Urinary bladder (tissue), 4 donors: ENCODE results near the gene LRRC8D. TPM values are rescaled to one million over a fixed set of nuclear protein-coding genes. Genes with fewer than 3 reads are reported as not detected.

Experiments used
- DNase-seq: peaks from one replicate; pipeline ENCODE4 v3.0.0-alpha.2; 2015; ENCODE audit errors: extremely low spot score
- H3K27ac ChIP-seq: one replicate; pipeline ENCODE4 v1.5.1; 2013; ENCODE audit warnings: low read depth, mild to moderate bottlenecking, moderate library complexity
- H3K36me3 ChIP-seq: one replicate; pipeline ENCODE4 v1.6.1; 2013; ENCODE audit warnings: mild to moderate bottlenecking, moderate library complexity; ENCODE audit not compliant: insufficient read depth
- H3K4me1 ChIP-seq: one replicate; pipeline ENCODE4 v1.6.1; 2013; ENCODE audit warnings: mild to moderate bottlenecking, moderate library complexity; ENCODE audit not compliant: insufficient read depth
- H3K4me3 ChIP-seq: one replicate; pipeline ENCODE4 v1.5.1; 2013; ENCODE audit warnings: low read depth, low read length
- WGBS: extraction: QIAGEN DNeasy Blood & Tissue Kit; methylation state at CpG from one replicate; pipeline ENCODE4 v1.1.7; 2013; 5-methylcytosine and 5-hydroxymethylcytosine counted together
- polyA plus RNA-seq: library from polyadenylated mRNA; stranded (reverse); fragments of 200-250 nt; gene quantifications from one replicate; pipeline ENCODE4 v1.2.3, GENCODE V29; 2013
- total RNA-seq: library from RNA; depleted of rRNA; stranded (reverse); fragments of >200 nt; gene quantifications from one replicate; pipeline ENCODE4 v1.2.3, GENCODE V29; 2014
- donor health status: healthy with polysubstance abuse.
- donor health status: healthy.

LRRC8D gene
- total and polyA plus RNA-seq, 2 donors = 8.3 to 21.6 TPM

DNA sequence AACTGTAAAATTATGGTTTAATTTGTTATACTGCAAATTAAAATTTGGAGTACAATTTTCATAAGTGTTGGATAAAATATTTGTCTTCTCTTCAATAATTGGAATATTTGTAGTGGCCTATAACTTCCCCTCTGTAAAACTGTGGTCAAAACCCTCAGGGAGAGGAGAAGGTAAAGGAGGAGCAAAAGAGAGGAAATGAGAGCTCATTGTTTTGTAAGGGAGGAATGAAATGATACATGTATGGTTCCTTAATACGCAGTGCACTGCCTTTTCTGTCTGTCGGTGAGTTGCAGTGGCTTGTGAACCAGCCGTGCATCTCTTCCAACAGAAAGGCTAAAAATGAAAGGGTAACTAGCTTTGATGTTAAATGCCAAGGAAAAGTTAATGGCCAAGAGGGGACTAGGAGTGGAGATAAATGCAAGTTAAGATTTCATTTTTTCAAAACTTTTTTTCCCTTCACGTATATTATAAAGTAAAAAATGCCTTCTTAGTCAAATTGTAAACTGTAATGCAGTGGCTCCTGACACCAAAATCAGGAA, 26.4 kb downstream of the LRRC8D start:
- Histone ChIP-seq H3K4me3 (no peak overlapping the region), H3K36me3 (no peaks in the 10 kb centered on the region), H3K4me1 (no peaks in the 10 kb centered on the region), H3K27ac (no peak overlapping the region)
- WGBS = 64% methylated on average over 4 of the region's 4 CpGs
- no peak for DNase-seq

DNA sequence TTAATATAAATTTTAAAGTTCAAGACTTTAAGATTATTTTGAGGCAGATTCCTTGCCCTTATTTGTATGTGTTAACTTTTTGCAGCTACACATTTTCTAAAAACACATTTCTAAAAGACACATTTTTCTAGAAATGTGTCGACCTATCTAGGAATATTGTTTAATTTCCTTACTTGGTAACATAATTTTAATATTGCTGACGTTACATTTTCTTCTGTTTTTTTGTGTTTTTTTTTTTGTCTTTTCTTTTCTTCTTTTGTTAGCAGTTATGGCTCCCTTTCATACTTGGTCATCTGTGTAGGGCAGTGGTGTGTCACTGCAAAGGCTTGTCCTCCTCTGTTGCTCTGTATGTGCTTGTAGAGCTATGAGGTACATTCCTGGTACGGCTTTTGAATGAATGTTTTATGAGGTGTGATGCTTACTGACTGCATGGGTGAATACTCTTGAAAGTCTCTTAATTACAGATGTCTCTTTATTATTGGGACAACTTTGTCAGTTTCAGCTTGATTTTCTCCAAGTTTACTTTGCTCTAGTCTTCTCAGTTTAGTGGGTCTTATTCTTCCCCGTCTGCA, 30.1 kb downstream of the LRRC8D start:
- Histone ChIP-seq H3K4me3 (no peak overlapping the region), H3K27ac (no peak overlapping the region), H3K4me1 (no peaks in the 10 kb centered on the region), H3K36me3 (no peaks in the 10 kb centered on the region)
- DNase-seq = no peak
- WGBS = 90% methylated on average over 4 of the region's 4 CpGs

DNA sequence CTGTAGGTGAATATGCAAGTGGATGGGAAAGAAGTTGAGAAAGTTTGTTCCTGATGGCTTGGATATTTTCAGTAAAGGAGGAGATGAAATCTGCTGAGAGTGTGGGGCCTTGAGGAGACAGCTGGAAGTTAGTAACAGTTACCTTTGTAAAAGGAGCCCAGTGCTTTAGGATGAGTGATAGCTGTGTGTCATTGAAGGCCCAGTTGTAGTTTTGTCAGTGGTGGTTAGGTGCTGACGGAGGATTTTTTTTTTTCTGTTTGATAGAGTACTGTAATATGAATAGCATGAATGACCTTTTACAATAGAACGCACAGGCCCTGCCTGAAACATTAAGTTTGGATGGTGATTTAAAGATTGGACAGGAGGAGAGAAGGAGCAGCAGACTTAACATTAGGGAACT, 33.3 kb downstream of the LRRC8D start:
- no peak for DNase-seq
- 97% methylated on average over 2 of the region's 2 CpGs for WGBS
- no peak overlapping the region for H3K27ac ChIP-seq

DNA sequence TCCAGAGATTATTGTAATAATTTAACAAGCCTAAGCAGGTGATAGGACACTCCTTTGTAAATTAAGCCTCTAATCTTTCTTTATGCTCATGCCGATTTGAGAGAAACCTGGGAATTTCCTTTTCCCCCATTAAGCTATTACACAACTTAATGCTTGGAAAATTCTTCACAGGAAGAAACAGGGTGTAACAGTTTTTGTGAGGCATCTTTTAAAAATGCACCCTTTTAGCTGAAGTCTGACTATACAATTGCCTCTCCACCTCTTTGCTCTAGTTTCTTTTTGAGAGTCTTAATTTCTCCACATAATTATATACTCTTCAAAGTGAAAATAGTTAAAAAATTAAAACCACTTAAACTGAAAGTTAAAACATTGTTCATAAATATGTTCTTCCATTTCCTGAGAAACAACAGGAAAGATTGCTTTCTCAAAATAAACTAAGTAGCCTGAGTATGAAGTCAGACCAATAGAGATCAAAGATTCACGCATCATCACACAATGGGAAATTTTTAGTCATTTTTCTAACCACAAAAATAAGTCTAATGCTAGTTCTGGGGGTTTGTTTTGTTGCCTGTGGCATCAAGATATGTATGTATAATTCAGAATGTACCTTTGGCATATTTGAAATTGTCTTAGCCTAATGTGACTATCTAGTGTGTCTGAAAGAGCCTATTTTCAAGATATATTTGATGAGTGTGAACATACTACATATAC, 34.7 kb downstream of the LRRC8D start:
- Histone ChIP-seq H3K36me3 (no peaks in the 10 kb centered on the region), H3K27ac (no peak overlapping the region), H3K4me1 (no peaks in the 10 kb centered on the region), H3K4me3 (no peak overlapping the region)
- no peak for DNase-seq
- WGBS = 61% methylated on average over 2 of the region's 2 CpGs

More for the DNA sequence above, 33.3 kb downstream of the LRRC8D start:
- no peak overlapping the region for H3K4me3 ChIP-seq
- H3K4me1 ChIP-seq = no peaks in the 10 kb centered on the region
- H3K36me3 ChIP-seq = no peaks in the 10 kb centered on the region

DNA sequence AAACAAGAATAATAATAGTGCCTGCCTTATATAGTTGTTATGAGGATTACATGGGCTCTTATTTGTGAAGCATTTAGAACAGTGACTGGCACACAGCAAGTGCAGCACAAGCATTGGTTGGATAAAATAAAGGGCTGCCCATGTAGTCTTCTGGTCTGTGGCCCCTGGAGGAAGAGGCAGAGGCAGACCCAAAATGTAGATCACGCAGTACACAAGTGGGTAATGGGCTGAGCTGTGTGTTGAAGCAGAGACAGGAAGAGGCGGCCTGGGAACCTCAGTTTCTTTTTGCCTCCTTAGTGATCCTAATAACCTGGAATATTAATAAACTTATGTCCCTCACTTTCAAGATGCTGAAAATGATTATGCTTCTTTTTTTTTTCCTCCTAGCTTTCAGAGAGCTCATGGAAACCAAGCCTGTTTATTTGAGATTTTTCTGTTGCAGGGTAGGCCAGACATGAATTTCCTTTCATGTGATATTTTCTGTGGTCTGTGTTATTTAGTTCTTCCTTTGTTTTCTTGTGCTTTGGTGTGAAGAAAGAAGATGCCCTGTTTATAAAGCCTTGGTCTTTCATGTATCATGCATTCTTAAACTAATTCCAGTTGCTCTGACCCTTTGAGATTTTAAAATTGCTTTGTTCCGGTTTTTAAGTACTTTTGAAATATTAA, 42.5 kb downstream of the LRRC8D start:
- H3K4me3 ChIP-seq = no peak overlapping the region
- no peaks in the 10 kb centered on the region for H3K36me3 ChIP-seq
- no peak overlapping the region for H3K27ac ChIP-seq
- DNase-seq = no peak
- H3K4me1 ChIP-seq = no peaks in the 10 kb centered on the region
- 89% methylated on average over 3 of the region's 3 CpGs for WGBS

DNA sequence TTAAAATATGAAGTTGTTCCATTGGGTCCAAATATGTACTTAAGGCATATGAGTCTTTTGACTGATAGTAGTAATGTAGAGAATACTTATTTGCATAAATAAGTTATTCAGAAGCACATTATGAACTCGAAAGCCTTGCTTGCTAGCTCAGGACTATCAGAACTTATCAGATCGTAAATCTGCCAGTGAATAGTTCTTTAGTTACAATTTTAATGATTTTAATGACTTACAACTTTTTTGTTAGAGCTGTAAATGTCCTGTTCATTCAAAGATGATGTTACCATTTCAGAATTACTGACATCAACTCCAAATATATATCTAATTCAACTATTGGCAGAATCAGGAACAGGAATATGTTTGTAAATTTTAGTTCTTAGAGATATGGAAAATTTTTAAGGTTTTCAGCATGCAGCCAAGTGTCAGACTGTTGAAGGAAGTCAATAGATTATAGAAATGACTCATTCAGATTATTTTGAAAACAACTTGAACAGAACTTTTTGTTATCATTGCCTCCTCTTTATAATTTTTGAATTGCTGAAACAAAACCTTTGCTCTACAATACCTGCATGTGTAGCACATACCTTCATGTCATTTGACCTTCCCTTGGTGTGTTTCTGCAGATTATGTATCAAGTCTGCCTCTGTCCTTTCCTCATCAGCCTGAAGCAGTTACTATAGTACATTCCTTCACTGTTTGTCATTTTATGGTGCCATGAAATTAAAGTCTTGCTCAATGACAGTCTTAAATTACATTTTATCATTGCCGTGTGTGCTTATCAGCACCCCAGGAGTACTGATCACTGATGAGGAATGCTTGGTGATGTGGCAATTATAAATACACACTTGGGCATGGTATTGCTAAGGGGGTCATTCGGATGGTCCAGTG, 44.9 kb downstream of the LRRC8D start:
- H3K4me1 ChIP-seq = no peaks in the 10 kb centered on the region
- H3K36me3 ChIP-seq = no peaks in the 10 kb centered on the region
- H3K27ac ChIP-seq = no peak overlapping the region
- DNase-seq = no peak
- no peak overlapping the region for H3K4me3 ChIP-seq
- 66% methylated on average over 4 of the region's 4 CpGs for WGBS

DNA sequence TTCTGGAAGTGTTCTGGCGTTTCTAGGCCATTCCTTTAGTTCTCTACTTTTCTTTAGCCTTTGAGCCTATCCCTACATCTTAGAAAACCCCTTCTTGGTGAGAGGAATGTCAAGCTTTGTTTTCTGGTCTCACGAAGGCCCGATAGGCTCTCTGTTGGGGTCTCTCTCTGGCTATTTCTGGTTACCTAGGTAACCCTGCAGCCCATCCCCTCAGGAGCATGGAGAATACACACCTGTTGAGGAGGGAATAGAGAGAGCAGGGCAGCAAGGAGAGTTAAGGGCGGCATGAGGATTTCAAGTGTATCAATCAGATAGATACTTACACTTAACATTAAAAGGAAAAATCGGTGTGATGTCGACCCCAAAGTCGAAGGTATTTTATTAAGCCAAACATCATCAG, 45.7 kb downstream of the LRRC8D start:
- DNase-seq = no peak
- Histone ChIP-seq H3K4me3 (no peak overlapping the region), H3K36me3 (no peaks in the 10 kb centered on the region), H3K4me1 (no peaks in the 10 kb centered on the region), H3K27ac (no peak overlapping the region)
- 95% methylated on average over 7 of the region's 7 CpGs for WGBS

DNA sequence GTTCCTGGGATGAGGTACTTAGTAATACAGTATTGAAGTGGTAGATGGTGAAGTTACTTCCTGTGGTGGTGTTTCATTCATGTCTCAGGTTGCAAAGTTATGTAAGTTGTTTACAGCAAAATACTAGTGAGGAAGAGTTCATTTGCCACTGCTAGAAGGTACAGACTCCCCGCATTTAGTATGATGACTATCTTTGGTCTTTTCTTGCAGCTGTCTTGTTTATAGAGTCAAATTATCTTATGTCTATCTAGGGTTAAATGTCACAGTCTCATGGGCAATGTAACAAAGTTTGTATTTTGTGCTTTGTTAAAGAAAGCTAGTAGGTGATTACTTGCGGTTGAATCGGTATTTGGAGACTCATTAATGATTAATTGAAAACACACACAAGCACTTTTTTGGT, 50.2 kb downstream of the LRRC8D start:
- WGBS = 86% methylated on average over 3 of the region's 3 CpGs
- H3K4me1 ChIP-seq = no peaks in the 10 kb centered on the region

DNA sequence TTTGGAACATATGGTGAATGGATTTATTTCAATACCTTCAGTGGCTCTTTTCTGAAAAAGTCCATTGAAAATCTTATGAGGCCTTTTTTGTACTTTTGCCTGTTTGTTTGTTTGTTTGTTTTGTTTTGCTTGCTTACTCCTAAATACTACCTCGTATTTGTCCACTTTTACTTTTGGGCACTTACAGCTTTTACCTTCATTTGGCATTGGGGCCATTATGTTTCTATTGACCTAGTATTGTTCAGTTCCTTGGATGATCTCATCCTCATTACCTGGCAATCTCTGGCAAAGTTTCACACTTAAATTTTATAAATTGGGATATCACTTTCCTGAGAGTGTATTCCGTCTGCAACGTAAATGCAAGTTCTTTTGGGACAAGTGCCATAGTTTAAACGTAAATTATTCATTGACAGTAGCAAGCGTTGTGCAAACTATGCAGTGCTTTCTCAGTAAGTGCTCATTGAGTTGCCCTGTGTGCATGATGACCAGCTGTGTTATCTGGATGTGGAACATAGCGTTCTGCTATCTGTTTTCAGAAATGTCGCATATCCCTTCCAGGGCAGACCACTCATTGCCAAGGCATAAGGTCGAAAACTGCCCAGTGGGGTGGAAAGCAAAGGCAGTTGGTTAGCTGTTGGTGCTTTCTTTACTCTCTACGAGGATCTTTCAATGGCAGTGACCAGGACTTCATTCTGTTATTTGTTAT, 51.1 kb downstream of the LRRC8D start:
- no peak overlapping the region for H3K27ac ChIP-seq
- no peak overlapping the region for H3K4me3 ChIP-seq
- no peak for DNase-seq
- no peaks in the 10 kb centered on the region for H3K36me3 ChIP-seq
- 86% methylated on average over 9 of the region's 9 CpGs for WGBS
- no peaks in the 10 kb centered on the region for H3K4me1 ChIP-seq

More for the DNA sequence above, 50.2 kb downstream of the LRRC8D start:
- DNase-seq = no peak
- H3K4me3 ChIP-seq = no peak overlapping the region
- H3K36me3 ChIP-seq = no peaks in the 10 kb centered on the region
- no peak overlapping the region for H3K27ac ChIP-seq

DNA sequence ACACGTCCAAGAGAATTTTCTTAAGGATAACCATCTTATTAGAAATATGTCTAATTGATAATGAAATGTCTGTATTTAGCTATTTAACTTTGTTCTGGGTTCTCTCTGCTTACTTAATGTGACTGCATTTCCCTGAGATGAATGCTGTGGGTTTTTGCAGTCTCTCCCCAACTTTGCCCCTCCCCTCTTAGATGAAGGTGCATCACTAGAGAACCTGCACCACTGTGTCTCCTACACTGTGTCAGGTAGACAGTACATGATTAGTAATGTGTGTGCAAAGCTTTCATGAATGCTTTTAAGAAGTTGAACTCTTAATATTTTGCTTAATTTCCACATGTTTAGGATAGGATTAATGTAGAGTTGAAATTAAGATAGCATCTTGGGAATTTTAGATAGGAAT, 51.7 kb downstream of the LRRC8D start:
- H3K4me3 ChIP-seq = no peak overlapping the region
- no peaks in the 10 kb centered on the region for H3K36me3 ChIP-seq
- WGBS = 46% methylated on average over 1 of the region's 1 CpG
- H3K4me1 ChIP-seq = no peaks in the 10 kb centered on the region
- DNase-seq = no peak
- H3K27ac ChIP-seq = no peak overlapping the region

DNA sequence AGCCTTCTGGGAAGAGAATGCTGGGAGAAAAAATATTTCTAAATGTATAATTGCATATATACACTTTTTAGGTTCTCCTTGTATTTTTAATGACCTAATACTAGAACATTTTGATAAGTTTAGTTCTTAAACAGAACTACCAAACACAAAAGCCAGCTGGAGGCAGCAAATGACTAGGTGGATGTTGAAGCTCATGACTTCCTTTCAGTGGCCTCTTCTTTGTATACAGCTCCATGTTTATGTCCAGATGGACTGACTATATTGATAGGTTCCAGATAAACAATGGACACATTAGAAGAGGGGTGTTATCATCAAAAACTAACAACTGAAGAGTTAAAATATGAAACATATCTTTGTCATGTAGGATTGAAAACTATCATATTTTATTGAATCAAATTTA, 52.5 kb downstream of the LRRC8D start:
- Histone ChIP-seq H3K4me3 (no peak overlapping the region), H3K27ac (no peak overlapping the region), H3K4me1 (no peaks in the 10 kb centered on the region), H3K36me3 (no peaks in the 10 kb centered on the region)
- no peak for DNase-seq

DNA sequence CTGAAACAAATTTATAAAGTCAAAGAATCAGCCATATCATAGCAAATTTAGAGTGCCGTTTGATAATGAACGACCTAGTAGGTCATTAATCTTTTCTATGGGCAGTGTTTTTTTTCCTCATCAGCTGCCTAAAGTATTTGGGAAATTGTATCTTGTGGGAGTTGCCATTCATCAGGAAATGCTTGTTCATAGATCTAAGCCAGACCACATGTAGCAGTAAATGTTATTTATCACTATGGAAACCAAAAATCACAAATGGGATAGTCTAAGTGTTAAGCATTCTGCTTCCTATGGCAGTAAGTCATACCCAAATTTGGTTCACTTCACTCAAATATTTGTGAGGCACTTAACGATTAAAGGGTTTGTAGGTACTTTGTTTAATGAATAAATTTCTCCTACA, 52.9 kb downstream of the LRRC8D start:
- H3K36me3 ChIP-seq = no peaks in the 10 kb centered on the region
- no peak for DNase-seq
- H3K27ac ChIP-seq = no peak overlapping the region
- H3K4me3 ChIP-seq = no peak overlapping the region
- 19% methylated on average over 3 of the region's 3 CpGs for WGBS
- H3K4me1 ChIP-seq = no peaks in the 10 kb centered on the region

DNA sequence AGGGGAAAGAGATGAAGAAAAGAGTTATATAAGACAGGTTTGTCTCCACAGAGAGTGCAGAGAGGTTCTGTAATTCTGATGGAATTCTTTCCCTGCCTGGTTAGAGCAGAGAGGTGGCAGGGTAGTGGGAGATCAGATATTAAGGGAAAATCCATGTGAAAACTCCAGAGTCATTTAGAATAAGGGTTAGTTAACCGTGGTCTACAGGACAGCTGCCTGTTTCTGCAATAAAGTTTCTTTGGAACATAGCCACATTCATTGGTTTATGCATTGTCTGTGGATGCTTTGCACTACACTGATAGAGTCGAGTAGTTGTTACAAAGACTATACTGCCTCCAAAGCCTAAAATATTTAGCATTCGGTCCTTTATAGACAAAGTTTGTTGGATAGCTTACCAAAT, 55.6 kb downstream of the LRRC8D start:
- H3K4me3 ChIP-seq = no peak overlapping the region
- no peak overlapping the region for H3K27ac ChIP-seq
- H3K4me1 ChIP-seq = peaks cover 2% of the 10 kb centered on the region
- no peak for DNase-seq
- H3K36me3 ChIP-seq = no peaks in the 10 kb centered on the region
- 42% methylated on average over 3 of the region's 3 CpGs for WGBS
